ENCODE measurements around the gene PHLDB3. TPM values are rescaled to one million over a fixed set of nuclear protein-coding genes. Genes with fewer than 3 reads are reported as not detected.
"Not testable (repeated sequence)": the region's sequence is repeated elsewhere in the genome, so short reads cannot be mapped to it uniquely, and the experiment has no call there.

The PHLDB3 gene
- total and polyA plus RNA-seq, 10 donors, result 8.0 to 23.0 (median 16.1) TPM

DNA sequence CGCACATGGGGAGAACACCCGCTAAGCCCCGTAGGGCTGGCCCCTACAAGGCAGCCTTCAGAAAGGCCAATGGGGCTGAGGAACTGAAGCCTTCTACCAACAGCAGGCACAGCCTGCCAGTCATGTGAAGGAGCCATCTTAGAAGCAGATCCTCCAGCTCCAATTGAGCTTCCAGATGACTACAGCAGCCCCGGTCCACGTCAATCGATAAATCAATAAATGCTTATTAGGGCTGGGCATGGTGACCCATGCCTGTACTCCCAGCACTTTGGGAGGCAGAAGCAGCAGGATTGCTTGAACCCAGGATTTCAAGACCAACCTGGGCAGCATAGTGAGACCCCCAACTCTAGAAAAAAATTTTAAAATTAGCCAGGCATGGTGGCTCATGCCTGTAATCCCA lies 66.8 kb downstream of the PHLDB3 start:
- peaks cover 9 to 31% (median 25%) of the 10 kb centered on the region in 6 donors for H3K4me1 ChIP-seq
- no peaks in the 10 kb centered on the region for H3K36me3 ChIP-seq
- H3K9me3 ChIP-seq, result no peaks in the 10 kb centered on the region
- WGBS, 5 donors, result 89 to 96% (median 95%) methylated on average over 6 of the region's 6 CpGs
- H3K27me3 ChIP-seq (replicated peaks in 1 of 7), result no peaks in the 10 kb centered on the region
- TF ChIP-seq, protein P1, sequence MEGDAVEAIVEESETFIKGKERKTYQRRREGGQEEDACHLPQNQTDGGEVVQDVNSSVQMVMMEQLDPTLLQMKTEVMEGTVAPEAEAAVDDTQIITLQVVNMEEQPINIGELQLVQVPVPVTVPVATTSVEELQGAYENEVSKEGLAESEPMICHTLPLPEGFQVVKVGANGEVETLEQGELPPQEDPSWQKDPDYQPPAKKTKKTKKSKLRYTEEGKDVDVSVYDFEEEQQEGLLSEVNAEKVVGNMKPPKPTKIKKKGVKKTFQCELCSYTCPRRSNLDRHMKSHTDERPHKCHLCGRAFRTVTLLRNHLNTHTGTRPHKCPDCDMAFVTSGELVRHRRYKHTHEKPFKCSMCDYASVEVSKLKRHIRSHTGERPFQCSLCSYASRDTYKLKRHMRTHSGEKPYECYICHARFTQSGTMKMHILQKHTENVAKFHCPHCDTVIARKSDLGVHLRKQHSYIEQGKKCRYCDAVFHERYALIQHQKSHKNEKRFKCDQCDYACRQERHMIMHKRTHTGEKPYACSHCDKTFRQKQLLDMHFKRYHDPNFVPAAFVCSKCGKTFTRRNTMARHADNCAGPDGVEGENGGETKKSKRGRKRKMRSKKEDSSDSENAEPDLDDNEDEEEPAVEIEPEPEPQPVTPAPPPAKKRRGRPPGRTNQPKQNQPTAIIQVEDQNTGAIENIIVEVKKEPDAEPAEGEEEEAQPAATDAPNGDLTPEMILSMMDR (IDR thresholded peaks at IDR 0.05 in 8 of 11, conservative IDR thresholded peaks at IDR 0.05 in 3 of 11), result no peak
- TF ChIP-seq POLR2A (IDR thresholded peaks at IDR 0.05) (no peak), POLR2AphosphoS5 (IDR thresholded peaks at IDR 0.05) (no peak)
- no peak for DNase-seq
- H3K27ac ChIP-seq, result peak overlapping the region in 4 of 8 donors; percentile 65 to 75 (median 68)
- H3K4me3 ChIP-seq, result no peak overlapping the region
- intact Hi-C loops (cut with DNase I; ENCODE audit: low total_unique reads), result no loop called here

DNA sequence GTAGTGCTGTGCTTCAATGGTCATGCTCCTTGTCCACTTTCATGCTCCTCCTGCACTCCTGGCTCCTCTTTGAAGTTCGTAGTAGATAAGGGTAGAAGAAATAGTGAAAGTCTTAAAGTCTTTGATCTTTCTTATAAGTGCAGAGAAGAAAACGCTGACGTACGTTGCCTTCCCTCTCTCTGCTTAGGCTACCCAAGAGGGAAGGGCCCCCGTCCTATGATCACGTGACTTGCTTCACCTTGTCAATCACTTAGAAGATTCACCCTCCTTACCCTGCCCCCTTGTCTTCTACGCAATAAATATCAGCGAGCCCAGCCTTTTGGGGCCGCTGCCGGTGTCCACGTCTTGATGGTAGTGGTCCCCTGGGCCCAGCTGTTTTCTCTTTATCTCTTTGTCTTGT lies 67.3 kb downstream of the PHLDB3 start:
- H3K36me3 ChIP-seq; H3K4me3 ChIP-seq; H3K27me3 ChIP-seq (replicated peaks in 1 of 7); intact Hi-C loops (cut with DNase I; ENCODE audit: low total_unique reads); H3K9me3 ChIP-seq; DNase-seq: not testable (repeated sequence)
- WGBS, 5 donors, result 87 to 97% (median 92%) methylated on average over 11 of the region's 11 CpGs
- H3K4me1 ChIP-seq, result peaks cover 9 to 31% (median 25%) of the 10 kb centered on the region in 6 donors
- peak overlapping the region in 2 of 8 donors; percentile 65 to 68 for H3K27ac ChIP-seq

DNA sequence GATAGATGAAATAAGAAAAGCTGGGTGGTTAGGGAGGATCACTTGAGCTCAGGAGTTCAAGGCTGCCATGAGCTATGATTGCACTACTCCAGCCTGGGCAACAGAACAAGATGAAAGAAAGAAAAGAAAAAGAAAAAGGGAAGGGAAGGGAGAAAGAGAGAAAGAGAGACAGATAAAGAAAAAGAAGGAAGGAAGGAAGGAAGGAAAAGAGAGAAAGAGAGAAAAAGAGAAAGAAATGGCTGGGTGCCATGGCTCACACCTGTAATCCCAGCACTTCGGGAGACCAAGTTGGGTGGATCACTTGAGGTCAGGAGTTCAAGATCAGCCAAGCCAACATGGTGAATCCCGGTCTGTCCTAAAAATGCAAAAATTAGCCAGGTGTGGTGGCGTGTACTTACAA lies 68.8 kb downstream of the PHLDB3 start:
- no peak overlapping the region for H3K4me3 ChIP-seq
- no peaks in the 10 kb centered on the region for H3K9me3 ChIP-seq
- intact Hi-C loops (cut with DNase I; ENCODE audit: low total_unique reads), result no loop called here
- peaks cover 9 to 31% (median 25%) of the 10 kb centered on the region in 6 donors for H3K4me1 ChIP-seq
- no peak overlapping the region for H3K27ac ChIP-seq
- no peak for DNase-seq
- 84 to 88% (median 86%) methylated on average over 3 of the region's 3 CpGs for WGBS, 5 donors
- TF ChIP-seq, protein P1 (IDR thresholded peaks at IDR 0.05 in 8 of 11, conservative IDR thresholded peaks at IDR 0.05 in 3 of 11), result no peak
- TF ChIP-seq POLR2AphosphoS5 (IDR thresholded peaks at IDR 0.05) (no peak), POLR2A (IDR thresholded peaks at IDR 0.05) (no peak)
- no peaks in the 10 kb centered on the region for H3K27me3 ChIP-seq (replicated peaks in 1 of 7)
- no peaks in the 10 kb centered on the region for H3K36me3 ChIP-seq

DNA sequence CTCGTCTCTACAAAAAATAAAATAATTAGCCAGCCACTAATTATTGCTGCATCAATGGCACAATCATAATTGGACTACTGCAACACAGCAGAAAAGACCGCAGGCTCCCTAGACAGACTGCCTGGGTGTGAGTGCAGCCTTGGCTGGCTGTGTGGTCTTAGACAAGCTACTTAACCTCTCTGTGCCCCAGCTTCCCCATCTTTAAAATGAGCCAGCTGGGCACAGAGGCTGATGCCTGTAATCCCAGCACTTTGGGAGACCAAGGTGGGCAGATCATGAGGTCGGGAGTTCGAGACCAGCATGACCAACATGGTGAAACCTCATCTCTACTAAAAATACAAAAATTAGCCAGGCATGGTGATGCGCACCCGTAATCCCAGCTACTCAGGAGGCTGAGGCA lies 70.9 kb downstream of the PHLDB3 start:
- H3K4me1 ChIP-seq, result peaks cover 5 to 21% (median 18%) of the 10 kb centered on the region in 6 donors
- intact Hi-C loops (cut with DNase I; ENCODE audit: low total_unique reads), result no loop called here
- DNase-seq, result no peak
- H3K27ac ChIP-seq, result no peak overlapping the region
- H3K27me3 ChIP-seq (replicated peaks in 1 of 7), result no peaks in the 10 kb centered on the region
- H3K36me3 ChIP-seq, result no peaks in the 10 kb centered on the region
- H3K9me3 ChIP-seq, result no peaks in the 10 kb centered on the region
- TF ChIP-seq POLR2AphosphoS5 (IDR thresholded peaks at IDR 0.05) (no peak), POLR2A (IDR thresholded peaks at IDR 0.05) (no peak)
- TF ChIP-seq, protein P1 (IDR thresholded peaks at IDR 0.05 in 8 of 11, conservative IDR thresholded peaks at IDR 0.05 in 3 of 11), result no peak
- H3K4me3 ChIP-seq, result no peak overlapping the region
- WGBS, 5 donors, result 82 to 96% (median 93%) methylated on average over 6 of the region's 6 CpGs

DNA sequence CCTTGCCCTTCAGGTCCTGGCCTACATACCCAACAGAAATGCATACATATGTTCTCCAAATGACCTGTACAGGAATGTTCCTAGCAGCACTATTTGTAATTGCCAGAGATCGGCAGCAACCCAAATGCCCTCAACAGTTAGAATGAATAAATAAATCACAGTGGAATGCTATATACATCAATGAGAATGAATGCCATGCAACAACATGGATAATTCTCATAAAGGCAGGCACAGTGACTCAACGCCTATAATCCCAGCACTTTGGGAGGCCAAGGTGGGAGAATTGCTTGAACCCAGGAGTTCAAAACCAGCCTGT lies 71.2 kb downstream of the PHLDB3 start:
- TF ChIP-seq POLR2AphosphoS5 (IDR thresholded peaks at IDR 0.05) (no peak), POLR2A (IDR thresholded peaks at IDR 0.05) (no peak)
- TF ChIP-seq, protein P1 (IDR thresholded peaks at IDR 0.05 in 8 of 11, conservative IDR thresholded peaks at IDR 0.05 in 3 of 11), result no peak
- no peaks in the 10 kb centered on the region for H3K27me3 ChIP-seq (replicated peaks in 1 of 7)
- H3K4me1 ChIP-seq, result peaks cover 2 to 17% (median 14%) of the 10 kb centered on the region in 6 donors
- DNase-seq, result no peak
- no peaks in the 10 kb centered on the region for H3K9me3 ChIP-seq
- 94 to 97% (median 95%) methylated on average over 2 of the region's 2 CpGs for WGBS, 5 donors
- H3K4me3 ChIP-seq, result no peak overlapping the region
- no peaks in the 10 kb centered on the region for H3K36me3 ChIP-seq
- intact Hi-C loops (cut with DNase I; ENCODE audit: low total_unique reads), result no loop called here
- H3K27ac ChIP-seq, result no peak overlapping the region
